T-helper 2 cell treated with Interferon-gamma antibody and Interleukin-4, amounts not matched to agents 5 μg/mL and 100 μg/mL, for 36 hours (primary cell): Measurements from ENCODE around the gene SLC16A9.
A peak's percentile ranks its signal among the peaks of the same experiment; 100 is the strongest.
"Not testable (repeated sequence)": the region's sequence is repeated elsewhere in the genome, so short reads cannot be mapped to it uniquely, and the experiment has no call there.

ENCODE experiments used
- DNase-seq: peaks from one replicate; pipeline ENCODE4 v3.0.0; 2021; ENCODE audit warnings: low spot score
- H3K27ac Mint-ChIP-seq: one replicate; pipeline ENCODE4 v1.8.0; 2021; ENCODE audit warnings: mild to moderate bottlenecking, mixed read lengths
- H3K27me3 Mint-ChIP-seq: one replicate; pipeline ENCODE4 v1.8.0; 2021; ENCODE audit warnings: low read depth, mixed read lengths
- H3K36me3 Mint-ChIP-seq: one replicate; pipeline ENCODE4 v1.8.0; 2021; ENCODE audit warnings: low read depth, mixed read lengths
- H3K4me1 Mint-ChIP-seq: one replicate; pipeline ENCODE4 v1.8.0; 2021; ENCODE audit warnings: low read depth, mixed read lengths
- H3K4me3 Mint-ChIP-seq: one replicate; pipeline ENCODE4 v1.8.0; 2022; ENCODE audit warnings: mild to moderate bottlenecking, moderate library complexity, mixed read lengths
- H3K9me3 Mint-ChIP-seq: one replicate; pipeline ENCODE4 v1.8.0; 2021; ENCODE audit warnings: mixed read lengths

SLC16A9 gene

DNA sequence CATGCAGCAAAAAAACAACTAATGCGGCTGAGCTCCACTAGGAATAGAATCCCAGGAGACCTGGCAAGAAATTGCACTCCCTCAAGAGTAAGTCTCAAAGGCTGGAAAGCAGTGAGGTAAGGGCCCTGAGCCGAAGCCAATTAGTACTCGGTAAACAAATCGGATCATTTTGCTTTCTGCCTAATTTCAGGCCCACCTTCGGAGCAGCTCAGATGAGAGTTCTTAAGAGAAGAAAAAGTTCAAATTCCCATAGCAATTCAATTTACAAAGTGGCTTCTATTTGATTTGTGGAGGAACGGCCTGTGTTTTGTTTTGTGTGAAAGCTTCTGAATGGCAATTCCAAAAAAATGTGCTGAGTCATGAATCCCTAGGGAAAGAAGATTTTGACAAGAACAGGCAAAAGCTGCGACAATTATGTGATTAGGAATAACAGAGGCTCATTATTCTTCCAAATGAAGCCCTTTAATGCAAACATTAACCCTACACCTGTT is 60.9 kb downstream of the SLC16A9 start:
- Mint-ChIP-seq H3K36me3 (peaks cover 3% of the 10 kb centered on the region), H3K27me3 (peaks cover 2% of the 10 kb centered on the region), H3K27ac (no peak overlapping the region), H3K4me3 (no peak overlapping the region), H3K9me3 (peaks cover 22% of the 10 kb centered on the region), H3K4me1 (peaks cover 4% of the 10 kb centered on the region)
- no peak for DNase-seq

DNA sequence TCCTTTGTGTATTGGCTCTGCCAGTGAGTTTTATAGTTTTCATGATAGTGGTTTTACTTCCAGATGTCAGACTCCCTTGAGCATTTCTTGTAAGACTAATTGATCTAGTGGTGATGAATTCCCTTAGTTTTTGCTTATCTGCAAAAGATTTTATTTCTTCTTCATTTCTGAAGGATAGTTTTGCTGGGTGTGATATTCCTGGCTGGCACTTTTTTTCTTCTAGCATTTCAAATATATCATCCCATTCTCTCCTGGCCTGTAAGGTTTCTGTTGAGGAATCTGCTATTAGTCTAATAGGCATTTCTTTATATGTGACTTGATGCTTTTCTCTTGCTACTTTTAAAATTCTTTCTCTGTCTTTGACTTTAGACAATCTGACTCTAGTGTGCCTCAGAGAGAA is 64.8 kb downstream of the SLC16A9 start:
- no peak overlapping the region for H3K4me3 Mint-ChIP-seq
- peaks cover 18% of the 10 kb centered on the region for H3K9me3 Mint-ChIP-seq
- H3K36me3 Mint-ChIP-seq = peaks cover 1% of the 10 kb centered on the region
- DNase-seq = no peak
- H3K27me3 Mint-ChIP-seq = peaks cover 4% of the 10 kb centered on the region
- H3K4me1 Mint-ChIP-seq = no peaks in the 10 kb centered on the region
- H3K27ac Mint-ChIP-seq = no peak overlapping the region

DNA sequence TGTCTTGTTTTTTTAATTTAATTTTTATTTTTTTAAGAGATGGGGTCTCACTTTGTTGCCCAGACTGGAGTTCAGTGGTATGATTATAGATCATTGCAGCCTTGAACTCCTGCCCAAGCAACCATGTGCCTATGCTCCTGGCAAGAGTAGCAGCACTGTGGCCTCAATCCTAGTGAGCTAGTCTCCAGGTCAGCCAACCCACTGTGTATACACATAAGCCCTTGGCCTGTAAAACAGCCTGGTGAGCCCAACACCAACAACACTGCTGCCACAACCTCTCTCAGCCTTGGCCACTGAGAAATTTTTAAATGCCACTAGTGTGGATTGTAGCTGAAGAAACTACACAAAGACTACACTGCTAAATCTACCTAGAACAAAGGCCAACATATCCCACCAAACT is 68.0 kb downstream of the SLC16A9 start:
- DNase-seq, H3K4me1 Mint-ChIP-seq, H3K27ac Mint-ChIP-seq, H3K36me3 Mint-ChIP-seq, H3K4me3 Mint-ChIP-seq, H3K27me3 Mint-ChIP-seq: not testable (repeated sequence)
- H3K9me3 Mint-ChIP-seq = peaks cover 18% of the 10 kb centered on the region

DNA sequence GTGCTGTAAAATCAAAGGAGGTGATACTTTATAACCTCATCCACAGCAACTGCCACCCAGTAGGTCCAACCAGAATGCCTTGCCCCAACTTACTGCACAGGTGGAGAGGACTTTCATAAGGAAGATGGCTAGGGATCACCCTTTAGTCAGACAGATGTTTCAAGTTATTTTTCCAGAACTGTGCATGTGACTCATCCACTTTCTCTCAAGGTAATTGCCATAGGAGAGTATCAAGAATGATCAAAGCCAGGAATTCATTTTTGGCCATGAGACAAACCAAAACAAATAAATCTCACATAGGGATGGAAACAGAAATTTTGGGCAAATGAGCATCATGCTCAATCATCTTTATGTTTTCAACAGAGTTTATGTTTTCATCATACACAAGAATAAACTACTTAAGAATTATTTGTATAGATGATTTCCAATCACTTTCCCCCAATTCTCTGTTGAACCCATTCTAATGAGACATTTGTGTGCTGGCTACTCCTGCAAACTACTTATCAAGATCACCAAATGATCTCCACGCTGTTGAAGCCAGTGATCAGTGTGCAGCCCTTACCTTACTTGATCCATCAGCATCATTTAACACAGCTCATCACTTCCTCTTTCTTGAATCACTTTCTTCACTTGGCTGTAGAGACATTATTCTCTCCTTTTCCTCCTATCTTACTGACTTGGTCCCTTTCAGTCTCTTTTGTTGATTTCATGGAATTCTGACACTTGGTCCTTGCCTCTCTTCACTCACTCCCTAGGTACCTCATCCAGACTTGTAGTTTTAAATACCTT is 74.0 kb downstream of the SLC16A9 start:
- H3K27ac Mint-ChIP-seq = no peak overlapping the region
- H3K36me3 Mint-ChIP-seq = no peaks in the 10 kb centered on the region
- DNase-seq = no peak
- H3K27me3 Mint-ChIP-seq = peaks cover 27% of the 10 kb centered on the region
- H3K4me1 Mint-ChIP-seq = no peaks in the 10 kb centered on the region
- no peak overlapping the region for H3K4me3 Mint-ChIP-seq
- H3K9me3 Mint-ChIP-seq = no peaks in the 10 kb centered on the region

DNA sequence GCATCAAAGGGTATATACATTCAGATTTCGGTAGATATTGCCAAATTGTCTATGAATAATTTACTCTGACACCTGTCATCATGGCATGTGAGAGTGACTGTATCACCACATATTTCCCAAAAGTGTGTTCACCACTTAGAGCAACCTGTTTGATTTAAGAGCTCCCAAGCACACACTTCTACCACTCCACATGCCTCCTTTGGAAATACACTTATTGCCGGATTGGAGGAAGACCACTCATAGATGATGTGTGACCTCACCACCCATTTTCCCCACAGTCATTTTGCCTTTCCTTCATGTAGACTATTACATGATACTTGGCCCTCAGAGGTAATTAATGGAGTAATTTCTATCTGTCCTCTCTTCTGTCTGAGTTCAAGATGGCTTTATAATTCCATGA is 75.5 kb downstream of the SLC16A9 start:
- H3K9me3 Mint-ChIP-seq = no peaks in the 10 kb centered on the region
- no peak overlapping the region for H3K27ac Mint-ChIP-seq
- no peak overlapping the region for H3K4me3 Mint-ChIP-seq
- peaks cover 27% of the 10 kb centered on the region for H3K27me3 Mint-ChIP-seq
- H3K36me3 Mint-ChIP-seq = no peaks in the 10 kb centered on the region
- DNase-seq = no peak
- no peaks in the 10 kb centered on the region for H3K4me1 Mint-ChIP-seq

DNA sequence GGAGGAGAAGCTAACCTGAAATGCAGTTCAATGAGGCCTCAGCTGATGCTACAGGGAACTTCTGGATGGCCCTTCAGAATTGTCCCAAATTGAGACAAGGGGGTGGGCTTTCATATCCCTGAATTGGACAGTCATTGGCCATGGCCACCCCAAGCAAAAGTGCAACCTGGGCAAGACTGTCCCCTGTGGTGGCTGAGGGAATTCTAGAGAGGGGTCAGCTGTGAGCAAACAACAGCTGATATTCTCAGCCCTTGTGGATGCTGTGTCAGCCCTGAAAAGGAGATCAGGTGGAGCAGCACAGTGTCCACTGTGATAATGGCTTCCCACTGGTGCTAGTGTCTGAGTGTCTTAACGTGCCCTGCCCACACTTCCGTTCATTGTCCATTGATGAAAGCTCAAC is 76.6 kb downstream of the SLC16A9 start:
- Mint-ChIP-seq H3K27ac (no peak overlapping the region), H3K9me3 (no peaks in the 10 kb centered on the region), H3K27me3 (peaks cover 27% of the 10 kb centered on the region), H3K4me1 (no peaks in the 10 kb centered on the region), H3K36me3 (no peaks in the 10 kb centered on the region), H3K4me3 (no peak overlapping the region)
- DNase-seq = no peak

DNA sequence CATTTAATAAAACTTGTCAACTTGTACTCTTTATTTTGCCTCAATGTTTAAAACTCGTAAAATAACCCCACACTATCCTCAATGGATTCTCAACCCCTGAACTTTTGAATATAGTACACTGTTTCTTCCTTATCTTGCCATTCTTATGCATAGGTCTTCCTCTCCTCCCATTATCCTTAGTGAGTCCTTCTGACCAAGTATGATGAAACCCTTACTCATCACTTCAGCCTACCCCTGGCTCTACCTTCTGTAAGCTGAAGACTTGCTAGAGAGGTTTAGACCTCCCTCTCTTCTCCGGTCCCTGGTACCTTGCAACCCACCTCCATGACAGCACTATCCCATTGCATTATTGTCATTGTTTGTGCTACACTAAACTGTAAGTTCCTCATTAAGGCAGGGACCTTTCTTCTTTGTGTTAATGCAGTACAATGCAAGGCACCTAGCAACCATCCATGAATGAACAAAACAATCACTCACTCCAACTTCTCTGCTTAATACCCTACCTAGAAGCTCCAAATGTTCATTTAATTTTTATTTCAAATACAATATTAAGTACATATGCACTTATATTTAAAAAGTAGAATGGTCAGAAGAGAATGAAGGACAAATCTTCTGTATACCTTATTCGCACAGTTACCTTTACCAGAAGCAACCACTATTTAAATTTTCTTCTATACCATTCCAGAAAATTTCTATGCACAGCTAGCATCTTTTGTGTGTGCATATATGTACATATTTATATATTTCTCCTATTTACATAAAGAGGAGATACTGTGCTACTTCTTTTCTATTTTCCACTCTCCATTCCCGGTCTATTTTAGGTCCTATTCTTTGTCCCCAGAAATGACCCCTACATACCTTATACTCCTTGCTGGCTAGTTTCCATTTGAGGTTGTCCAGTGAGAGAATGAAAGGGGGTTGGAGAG is 77.5 kb downstream of the SLC16A9 start:
- Mint-ChIP-seq H3K27ac (no peak overlapping the region), H3K36me3 (no peaks in the 10 kb centered on the region), H3K9me3 (no peaks in the 10 kb centered on the region), H3K27me3 (peaks cover 27% of the 10 kb centered on the region), H3K4me3 (no peak overlapping the region), H3K4me1 (no peaks in the 10 kb centered on the region)
- DNase-seq = no peak

DNA sequence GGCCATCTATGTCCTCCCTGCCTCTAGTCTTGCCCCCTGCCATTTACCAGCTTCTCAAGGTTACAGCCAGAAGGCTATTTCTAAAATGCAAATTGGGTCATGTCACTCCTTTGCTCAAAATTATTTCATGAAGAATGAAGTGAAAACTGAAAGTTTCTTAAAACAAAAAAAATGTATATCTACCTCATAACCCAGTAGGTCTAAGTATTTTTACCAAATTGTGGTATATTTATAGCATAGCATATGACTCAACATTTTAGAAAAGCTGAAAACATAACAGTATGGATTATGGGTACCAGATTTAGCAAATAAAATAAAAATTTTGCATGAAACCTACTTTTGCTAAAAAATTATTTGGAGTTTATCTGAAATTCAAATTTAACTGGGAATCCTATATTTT is 78.4 kb downstream of the SLC16A9 start:
- Mint-ChIP-seq H3K36me3 (no peaks in the 10 kb centered on the region), H3K4me3 (no peak overlapping the region), H3K27me3 (peaks cover 27% of the 10 kb centered on the region), H3K4me1 (no peaks in the 10 kb centered on the region), H3K9me3 (no peaks in the 10 kb centered on the region), H3K27ac (no peak overlapping the region)
- no peak for DNase-seq

DNA sequence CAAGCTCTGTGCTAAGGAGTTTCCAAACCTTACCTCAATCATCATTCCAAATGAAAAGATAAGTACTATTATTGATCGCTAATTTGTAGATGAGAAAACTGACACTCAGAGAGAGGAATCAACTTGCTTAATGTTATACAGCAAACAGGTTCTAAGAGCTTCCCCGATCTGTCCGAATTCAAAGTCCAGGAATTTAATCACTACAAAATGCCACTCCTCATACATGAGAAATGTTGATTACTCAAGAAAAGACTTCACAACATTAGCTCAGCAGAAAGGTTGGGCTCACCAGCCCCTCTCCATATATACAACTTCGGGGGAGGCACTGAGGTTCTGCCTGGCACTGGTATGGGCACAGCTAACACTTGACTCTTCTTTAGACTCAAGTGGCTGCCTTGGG is 80.7 kb downstream of the SLC16A9 start:
- no peaks in the 10 kb centered on the region for H3K9me3 Mint-ChIP-seq
- DNase-seq = no peak

DNA sequence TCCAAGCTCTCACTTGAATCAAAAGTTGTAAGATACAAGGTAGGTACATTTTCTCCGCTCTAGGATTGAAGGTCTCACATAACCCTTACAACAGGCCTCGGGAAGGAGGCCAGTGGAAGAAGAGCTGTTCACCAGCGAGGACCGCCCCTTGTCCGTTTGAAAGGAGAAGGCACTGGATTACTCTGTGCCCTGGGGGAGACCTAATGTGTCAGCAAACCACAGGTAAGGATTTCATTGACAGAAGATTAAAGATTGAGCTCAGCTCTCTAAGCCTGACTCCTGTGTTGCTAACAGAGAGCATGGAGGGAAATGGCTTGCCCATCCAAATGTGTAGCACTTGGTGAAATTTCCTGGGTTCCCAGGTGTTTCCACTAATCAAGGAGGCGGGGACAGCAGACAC is 81.2 kb downstream of the SLC16A9 start:
- Mint-ChIP-seq H3K36me3 (no peaks in the 10 kb centered on the region), H3K4me1 (peaks cover 2% of the 10 kb centered on the region), H3K9me3 (no peaks in the 10 kb centered on the region), H3K27ac (no peak overlapping the region), H3K27me3 (peaks cover 19% of the 10 kb centered on the region), H3K4me3 (no peak overlapping the region)
- DNase-seq = no peak

More for the DNA sequence above, 80.7 kb downstream of the SLC16A9 start:
- H3K27me3 Mint-ChIP-seq = peaks cover 19% of the 10 kb centered on the region
- no peak overlapping the region for H3K27ac Mint-ChIP-seq
- no peaks in the 10 kb centered on the region for H3K36me3 Mint-ChIP-seq
- H3K4me1 Mint-ChIP-seq = peaks cover 2% of the 10 kb centered on the region
- H3K4me3 Mint-ChIP-seq = no peak overlapping the region

DNA sequence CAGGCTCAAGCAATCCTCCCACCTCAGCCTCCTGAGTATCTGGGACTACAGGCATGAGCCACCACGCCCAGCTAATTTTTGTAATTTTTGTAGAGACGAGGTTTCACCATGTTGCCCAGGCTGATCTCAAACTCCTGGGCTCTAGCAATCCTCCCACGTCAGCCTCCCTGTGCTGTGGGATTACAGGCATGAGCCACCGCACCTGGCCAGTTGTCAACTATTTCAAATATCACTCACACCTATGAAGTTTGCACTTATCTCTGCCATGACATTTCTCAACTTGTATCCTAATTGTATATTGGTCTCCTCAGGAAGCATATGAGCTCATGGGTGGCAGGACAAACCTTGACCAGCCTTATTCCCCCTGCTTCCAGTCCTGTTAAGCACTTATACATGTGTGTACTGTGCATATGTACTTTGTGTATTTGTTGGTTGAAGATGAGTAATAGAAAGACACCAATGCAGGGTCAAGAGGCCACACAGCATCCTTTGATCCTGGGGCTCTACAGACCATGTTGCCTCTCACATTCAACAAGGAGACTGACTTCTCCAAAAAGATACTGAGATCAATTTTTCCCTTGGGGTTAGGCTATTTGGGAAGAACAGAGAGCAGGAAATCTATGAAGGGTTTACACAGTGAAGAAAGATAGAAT is 82.2 kb downstream of the SLC16A9 start:
- no peaks in the 10 kb centered on the region for H3K36me3 Mint-ChIP-seq

DNA sequence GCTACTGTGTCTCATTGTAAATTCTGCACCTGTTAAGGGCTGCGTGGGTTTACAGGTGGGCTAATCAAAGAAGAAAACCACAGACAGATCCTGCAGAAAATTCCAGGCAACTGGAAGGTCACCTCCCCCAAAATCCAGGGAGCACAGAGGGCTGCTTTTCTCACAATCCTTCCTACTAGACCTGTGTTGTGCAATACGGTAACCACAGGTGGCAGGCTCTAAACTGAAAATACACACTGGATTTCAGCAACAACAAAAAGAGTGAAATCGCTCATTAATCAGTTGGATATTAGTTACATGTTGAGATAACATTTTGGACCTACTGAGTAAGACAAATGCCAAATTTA is 83.2 kb downstream of the SLC16A9 start:
- Mint-ChIP-seq H3K4me3 (no peak overlapping the region), H3K27me3 (peaks cover 8% of the 10 kb centered on the region), H3K27ac (no peak overlapping the region), H3K9me3 (no peaks in the 10 kb centered on the region), H3K36me3 (no peaks in the 10 kb centered on the region), H3K4me1 (peaks cover 2% of the 10 kb centered on the region)
- DNase-seq = no peak

More for the DNA sequence above, 82.2 kb downstream of the SLC16A9 start:
- no peaks in the 10 kb centered on the region for H3K9me3 Mint-ChIP-seq
- no peak overlapping the region for H3K27ac Mint-ChIP-seq
- peaks cover 2% of the 10 kb centered on the region for H3K4me1 Mint-ChIP-seq
- H3K27me3 Mint-ChIP-seq = peaks cover 14% of the 10 kb centered on the region
- no peak for DNase-seq
- no peak overlapping the region for H3K4me3 Mint-ChIP-seq

DNA sequence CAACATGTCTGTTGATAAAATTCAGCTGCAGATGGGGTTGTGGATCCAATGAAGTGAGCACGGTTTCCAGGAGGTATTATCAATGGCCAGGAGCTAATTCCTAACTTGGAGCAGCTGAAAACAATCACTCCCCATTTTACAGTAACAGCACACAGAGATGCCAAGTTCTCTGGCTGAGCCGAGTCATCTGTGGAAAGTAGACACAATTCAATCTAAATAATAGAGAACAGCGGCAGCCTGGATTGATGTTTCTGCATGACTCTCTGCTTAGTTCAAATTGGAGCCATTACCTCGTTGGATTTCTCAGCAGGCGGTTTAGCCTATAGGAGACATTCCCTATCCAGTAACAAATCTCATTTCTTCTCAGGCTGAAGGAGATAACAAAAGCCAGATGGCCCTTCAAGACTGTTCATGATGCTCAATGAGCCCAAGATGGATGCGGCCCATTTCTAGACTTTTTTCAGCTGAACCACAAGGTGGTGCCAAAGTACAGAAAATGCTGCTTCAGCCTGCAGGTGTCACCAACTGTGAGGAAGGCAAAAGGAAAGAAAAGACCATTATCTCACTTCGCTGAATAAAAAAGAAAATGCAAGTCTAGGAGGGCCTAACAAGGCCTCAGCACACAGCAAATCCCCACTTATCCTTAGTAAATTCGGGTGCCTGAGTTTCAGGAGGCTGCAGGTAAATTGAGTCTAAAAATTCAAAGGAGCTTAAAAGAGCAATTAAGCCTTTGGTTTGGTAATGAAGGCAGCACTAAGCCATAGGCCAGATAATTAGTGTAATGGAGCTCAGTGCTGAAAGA is 83.7 kb downstream of the SLC16A9 start:
- Mint-ChIP-seq H3K4me3 (no peak overlapping the region), H3K27me3 (peaks cover 3% of the 10 kb centered on the region), H3K36me3 (no peaks in the 10 kb centered on the region), H3K27ac (no peak overlapping the region), H3K4me1 (peaks cover 2% of the 10 kb centered on the region), H3K9me3 (no peaks in the 10 kb centered on the region)
- peak; percentile 37 for DNase-seq
